ENCODE data around the gene VPS36. TPM values are rescaled to one million over a fixed set of nuclear protein-coding genes. Genes with fewer than 3 reads are reported as not detected.

VPS36 gene
- total RNA-seq, 1 experiment from 2014 or later, result 34.8 TPM

- TF ChIP-seq EGR1 (IDR thresholded peaks at IDR 0.05; ENCODE audit: low read depth) (no peak), EZH2 (IDR thresholded peaks at IDR 0.05) (no peak), SRF (IDR thresholded peaks at IDR 0.05; ENCODE audit: low read depth) (no peak), CBX3 (IDR thresholded peaks at IDR 0.05; ENCODE audit: low read depth) (no peak), RAD21 (IDR thresholded peaks at IDR 0.05; ENCODE audit: low read depth) (no peak), CTCF (IDR thresholded peaks at IDR 0.05 in 2 of 3, conservative IDR thresholded peaks at IDR 0.05 in 1 of 3; ENCODE audit: borderline replicate concordance in 1 of 3, insufficient read depth in 1 of 3, low read depth in 2 of 3, low read length in 2 of 3) (no peak), SIN3A (IDR thresholded peaks at IDR 0.05; ENCODE audit: low read depth) (no peak), TCF7L2 (IDR thresholded peaks at IDR 0.05; ENCODE audit: borderline replicate concordance, extremely low read depth, insufficient read depth, insufficient read length) (no peak), YY1 (IDR thresholded peaks at IDR 0.05; ENCODE audit: extremely low read depth, insufficient replicate concordance, low read depth, low read length) (no peak), POLR2AphosphoS5 (IDR thresholded peaks at IDR 0.05; ENCODE audit: low read depth, low read length) (no peak), SP1 (IDR thresholded peaks at IDR 0.05; ENCODE audit: low read depth) (no peak), ELF1 (IDR thresholded peaks at IDR 0.05; ENCODE audit: borderline replicate concordance, low read depth) (no peak), ZNF274 (IDR thresholded peaks at IDR 0.05; ENCODE audit: low read depth, low read length) (no peak)
These were observed 43.8 kb downstream of the VPS36 start (continued) for GRCh38 chr13:52406629-52407028.

GRCh38 chr13:52405767-52406494 lies 44.5 kb downstream of the VPS36 start, which contains the start of gene THSD1:
Gene THSD1 (minus strand): TSS chr13:52406172. CDS start chr13:52402600, 3,572 bp downstream.
- H3K9ac ChIP-seq (ENCODE audit: low read length), result no peak within 1 kb of the TSS
- no peak within 1 kb of the TSS for H3K27ac ChIP-seq (ENCODE audit: low read depth, low read length)
- no peak for DNase-seq (ENCODE audit: low read depth, low spot score)
- H3K9me3 ChIP-seq (ENCODE audit: control insufficient read depth in 1 of 2, insufficient read depth in 1 of 2, low read depth in 1 of 2, low read length in 2 of 2), result no peaks in the 10 kb centered on the region
- ATAC-seq, result no peak
- H3K4me3 ChIP-seq (replicated peaks in 1 of 2; ENCODE audit: low read depth in 1 of 2, low read length in 2 of 2), result no peak within 1 kb of the TSS
- CTCF ChIA-PET, result no interaction called here
- intact Hi-C loops (cut with micrococcal nuclease), result no loop called here
- no peaks in the 10 kb centered on the region for H3K27me3 ChIP-seq (ENCODE audit: insufficient read depth, low read length)
- H3K4me2 ChIP-seq (ENCODE audit: low read length), result no peak within 1 kb of the TSS
- no peak within 1 kb of the TSS for H2AFZ ChIP-seq (ENCODE audit: low read depth, low read length, poor library complexity, severe bottlenecking)
- TF ChIP-seq RAD21 (IDR thresholded peaks at IDR 0.05; ENCODE audit: low read depth) (no peak), ATF3 (IDR thresholded peaks at IDR 0.05) (no peak), SP1 (IDR thresholded peaks at IDR 0.05; ENCODE audit: low read depth) (no peak), ZBTB33 (IDR thresholded peaks at IDR 0.05; ENCODE audit: extremely low read depth, insufficient replicate concordance, low read length) (no peak), TCF7L2 (IDR thresholded peaks at IDR 0.05; ENCODE audit: borderline replicate concordance, extremely low read depth, insufficient read depth, insufficient read length) (no peak), MAX (IDR thresholded peaks at IDR 0.05) (no peak), CBX3 (IDR thresholded peaks at IDR 0.05; ENCODE audit: low read depth) (no peak), ZFX (IDR thresholded peaks at IDR 0.05) (no peak), CEBPB (IDR thresholded peaks at IDR 0.05; ENCODE audit: low read depth) (no peak), EZH2 (IDR thresholded peaks at IDR 0.05) (no peak), YY1 (IDR thresholded peaks at IDR 0.05; ENCODE audit: extremely low read depth, insufficient replicate concordance, low read depth, low read length) (no peak), SIN3A (IDR thresholded peaks at IDR 0.05; ENCODE audit: low read depth) (no peak), POLR2AphosphoS5 (IDR thresholded peaks at IDR 0.05; ENCODE audit: low read depth, low read length) (no peak), EZH2phosphoT487 (IDR thresholded peaks at IDR 0.05; ENCODE audit: borderline replicate concordance) (no peak), FOSL1 (IDR thresholded peaks at IDR 0.05; ENCODE audit: low read depth) (no peak)
- H3K36me3 ChIP-seq (ENCODE audit: control insufficient read depth in 1 of 2, insufficient read depth in 2 of 2, low read length in 2 of 2), result no peaks in the 10 kb centered on the region
- no peaks in the 10 kb centered on the region for H4K20me1 ChIP-seq (ENCODE audit: insufficient read depth)
- BruUV-seq (replicated peaks), result no TSS peak
- no peaks in the 10 kb centered on the region for H3K79me2 ChIP-seq (ENCODE audit: insufficient read depth, low read length)
- H3K4me1 ChIP-seq (ENCODE audit: control insufficient read depth in 1 of 2, insufficient read depth in 2 of 2, low read length in 2 of 2), result no peaks in the 10 kb centered on the region
- RAD21 ChIA-PET (ENCODE audit: low non-redundant PET in 1 of 2, low total read pairs in 2 of 2, uncharacterized antibody in 2 of 2, unreplicated experiment in 2 of 2), result no interaction called here
- POLR2A ChIA-PET, result no interaction called here
- no peaks in the 10 kb centered on the region for H3K9me2 ChIP-seq (ENCODE audit: insufficient read depth)

All from HCT116 (cell line).